ENCODE results near the gene PRLR. TPM values are rescaled to one million over a fixed set of nuclear protein-coding genes. Genes with fewer than 3 reads are reported as not detected.

PRLR gene
- total and polyA plus RNA-seq, 2 of the 8 experiments (the other 6 are each of a cell fraction or from before 2014, with no cell fraction given), result 0.53 to 2.5 TPM

DNA sequence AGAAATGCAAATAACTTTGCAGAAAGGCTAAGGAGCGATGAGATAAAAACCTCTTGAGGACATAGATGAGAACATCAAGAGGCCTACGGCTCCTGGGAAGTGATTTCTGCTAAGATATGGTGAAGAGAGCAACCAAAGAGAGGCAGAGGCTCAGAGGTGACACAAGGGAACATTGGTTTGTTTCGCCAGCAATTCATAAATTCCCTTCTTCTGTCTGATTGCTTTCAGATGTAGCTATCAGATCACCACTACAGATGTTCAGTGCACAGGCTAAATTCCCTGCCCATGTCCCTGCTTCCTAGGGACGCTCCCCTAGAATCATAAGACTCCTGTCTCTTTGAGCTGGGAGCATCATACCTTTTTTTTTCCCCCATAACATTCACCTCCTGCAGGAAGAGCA lies 193.8 kb downstream of the PRLR start:
- Histone ChIP-seq H3K79me1 (ENCODE audit: low read depth, low read length) (no peaks in the 10 kb centered on the region), H2BK120ac (replicated peaks; ENCODE audit: low read depth, low read length) (no peak overlapping the region), H2AFZ (ENCODE audit: low read length) (peak overlapping the region; percentile 51; the same call in 1 of the 2 replicates), H3K23ac (ENCODE audit: insufficient read length) (no peak overlapping the region), H3K4me2 (ENCODE audit: insufficient read depth in 1 of 2, low read depth in 2 of 2, low read length in 2 of 2) (no peak overlapping the region), H3K23me2 (ENCODE audit: low read depth, low read length) (no peaks in the 10 kb centered on the region), H3K14ac (ENCODE audit: insufficient read length) (no peak overlapping the region), H4K8ac (ENCODE audit: extremely low read depth, insufficient read depth, low read length) (no peak overlapping the region), H4K20me1 (replicated peaks in 1 of 2; ENCODE audit: control insufficient read depth in 1 of 2, insufficient read depth in 2 of 2, low read length in 2 of 2) (no peaks in the 10 kb centered on the region), H3K9me3 (ENCODE audit: insufficient read depth in 2 of 2, low read depth in 1 of 2, low read length in 1 of 2) (no peaks in the 10 kb centered on the region), H2BK15ac (ENCODE audit: low read length) (no peak overlapping the region), H3K4me1 (replicated peaks in 1 of 4; ENCODE audit: control insufficient read depth in 3 of 4, insufficient read depth in 4 of 4, low read length in 3 of 4) (peaks cover 0 to 8% (median 0%) of the 10 kb centered on the region in 4 experiments; a peak in 3 of 7 replicates), H4K5ac (ENCODE audit: insufficient read length, low read depth, low read length) (no peak overlapping the region), H2BK20ac (ENCODE audit: low read length) (no peak overlapping the region), H3K27ac (ENCODE audit: low read depth, low read length) (no peak overlapping the region), H3K9ac (replicated peaks in 1 of 4; ENCODE audit: extremely low read depth in 1 of 4, low read depth in 3 of 4, low read length in 3 of 4) (no peak overlapping the region), H4K91ac (replicated peaks; ENCODE audit: insufficient read length, low read length) (no peak overlapping the region), H3K27me3 (replicated peaks in 1 of 4; ENCODE audit: control insufficient read depth in 3 of 4, extremely low read depth in 1 of 4, insufficient read depth in 3 of 4, low read length in 3 of 4) (no peaks in the 10 kb centered on the region), H3K79me2 (ENCODE audit: control insufficient read depth in 1 of 2, insufficient read depth in 2 of 2, low read length in 2 of 2) (no peaks in the 10 kb centered on the region), H2BK5ac (ENCODE audit: low read depth, low read length) (no peak overlapping the region), H2BK12ac (ENCODE audit: low read depth, low read length) (no peak overlapping the region), H3K36me3 (ENCODE audit: control insufficient read depth in 2 of 4, insufficient read depth in 4 of 4, low read length in 3 of 4) (no peaks in the 10 kb centered on the region), H2AK5ac (ENCODE audit: low read depth, low read length) (no peak overlapping the region), H3K4ac (replicated peaks; ENCODE audit: insufficient read length, low read depth, low read length) (no peak overlapping the region), H3K56ac (replicated peaks; ENCODE audit: insufficient read length, low read depth, low read length) (no peak overlapping the region), H3K18ac (ENCODE audit: extremely low read depth, low read length) (no peak overlapping the region), H3K4me3 (ENCODE audit: extremely low read depth in 1 of 4, insufficient read depth in 2 of 4, low read depth in 3 of 4, low read length in 4 of 4) (no peak overlapping the region)
- ChIA-PET CTCF (ENCODE audit: partially characterized antibody) (interaction anchor here (0.8 to 1.8 kb wide), 5 partner anchors 8 to 185 kb away, joined by 3 to 9 read pairs (median 3); no protein-coding TSS in a partner anchor), POLR2A (ENCODE audit: partially characterized antibody) (no interaction called here)
- WGBS, 2 experiments (ENCODE audit: extremely low coverage in 1 of 2, insufficient coverage in 1 of 2, insufficient read length in 1 of 2, insufficient replicate concordance in 2 of 2, low coverage in 1 of 2, low lambda C conversion rate in 2 of 2, missing lambda C conversion rate in 1 of 2), result 86% methylated on average over 4 of the region's 4 CpGs; no CpG with 5 or more reads in 1 of the 2 experiments
- FAIRE-seq (no peak), DNase-seq (ENCODE audit: low read depth in 1 of 2, low spot score in 2 of 2) (no peak)
- TF ChIP-seq MAFK (IDR thresholded peaks at IDR 0.05; ENCODE audit: low read depth, low read length) (no peak), RBBP5 (IDR thresholded peaks at IDR 0.05; ENCODE audit: borderline replicate concordance, low read depth, low read length) (no peak), CREB1 (IDR thresholded peaks at IDR 0.05) (no peak), TAF1 (IDR thresholded peaks at IDR 0.05; ENCODE audit: low read depth, low read length) (no peak), CTBP2 (IDR thresholded peaks at IDR 0.05; ENCODE audit: borderline replicate concordance, insufficient read depth, insufficient read length, low read length) (no peak), CHD2 (IDR thresholded peaks at IDR 0.05; ENCODE audit: low read length) (no peak), TCF12 (IDR thresholded peaks at IDR 0.05; ENCODE audit: low read depth, low read length) (no peak), ZNF274 (IDR thresholded peaks at IDR 0.05; ENCODE audit: borderline replicate concordance, extremely low read depth, low read length) (no peak), RXRA (IDR thresholded peaks at IDR 0.05; ENCODE audit: insufficient read depth, low read depth, low read length) (no peak), POLR2A (IDR thresholded peaks at IDR 0.05; ENCODE audit: control extremely low read depth in 1 of 2, low read depth in 2 of 2, low read length in 2 of 2) (no peak), PHF8 (conservative IDR thresholded peaks at IDR 0.05; ENCODE audit: low read depth, low read length) (no peak), RAD21 (IDR thresholded peaks at IDR 0.05 in 1 of 2, conservative IDR thresholded peaks at IDR 0.05 in 1 of 2; ENCODE audit: low read depth in 2 of 2, low read length in 2 of 2) (no peak), POLR2AphosphoS5 (IDR thresholded peaks at IDR 0.05; ENCODE audit: low read depth, low read length) (no peak)
- TF ChIP-seq, protein P1, sequence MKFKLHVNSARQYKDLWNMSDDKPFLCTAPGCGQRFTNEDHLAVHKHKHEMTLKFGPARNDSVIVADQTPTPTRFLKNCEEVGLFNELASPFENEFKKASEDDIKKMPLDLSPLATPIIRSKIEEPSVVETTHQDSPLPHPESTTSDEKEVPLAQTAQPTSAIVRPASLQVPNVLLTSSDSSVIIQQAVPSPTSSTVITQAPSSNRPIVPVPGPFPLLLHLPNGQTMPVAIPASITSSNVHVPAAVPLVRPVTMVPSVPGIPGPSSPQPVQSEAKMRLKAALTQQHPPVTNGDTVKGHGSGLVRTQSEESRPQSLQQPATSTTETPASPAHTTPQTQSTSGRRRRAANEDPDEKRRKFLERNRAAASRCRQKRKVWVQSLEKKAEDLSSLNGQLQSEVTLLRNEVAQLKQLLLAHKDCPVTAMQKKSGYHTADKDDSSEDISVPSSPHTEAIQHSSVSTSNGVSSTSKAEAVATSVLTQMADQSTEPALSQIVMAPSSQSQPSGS (IDR thresholded peaks at IDR 0.05; ENCODE audit: low read length), result no peak
